GM12878 (cell line): ENCODE measurements around the gene KCNAB2. TPM values are rescaled to one million over a fixed set of nuclear protein-coding genes. Genes with fewer than 3 reads are reported as not detected.

Experiments
- ATAC-seq: fragments of 200-7000 bp; cut with Tn5 transposase; 3 replicates; pipeline ENCODE4 v1.9.1; 2020; ENCODE audit warnings: mild to moderate bottlenecking, moderate library complexity
- BruUV-seq: library from RNA; stranded (reverse); fragments of 400-500 nt; replicated peaks from 2 replicates; lab custom pipeline; 2021; lab: Mats Ljungman, UMichigan
- CTCF ChIA-PET: fragments of 300-600 bp; sonication (Branson Sonifier 250); formaldehyde crosslinking; extraction: SDS; loops from one replicate; lab custom pipeline; 2021; ENCODE audit warnings: inconsistent platforms; lab: Yijun Ruan, JAX
- POLR2A ChIA-PET: fragments of 350-600 bp; formaldehyde crosslinking; extraction: SDS; loops from one replicate; lab custom pipeline; 2021; ENCODE audit warnings: inconsistent platforms; lab: Charles Lee
- RAD21 ChIA-PET: fragments of 300-600 bp; sonication (Branson Sonifier 250); formaldehyde crosslinking; loops from one replicate; lab custom pipeline; 2023; ENCODE audit warnings: antibody characterized with exemption; ENCODE audit not compliant: unreplicated experiment; lab: Charles Lee
- SMC1A ChIA-PET: fragments of 300-600 bp; sonication (Branson Sonifier 250); formaldehyde crosslinking; loops from one replicate; lab custom pipeline; 2023; ENCODE audit not compliant: unreplicated experiment, uncharacterized antibody; lab: Charles Lee
- DNase-seq: peaks from one replicate; pipeline ENCODE4 v3.0.0-alpha.2; 2011; ENCODE audit warnings: low read depth, low spot score
- FAIRE-seq: peaks from 3 replicates; lab custom pipeline; 2011; peaks lifted over from hg19 to GRCh38; lab: Jason Lieb, UNC
- H2AFZ ChIP-seq: 2 replicates; pipeline ENCODE4 v1.6.0; 2011; ENCODE audit warnings: low read depth, low read length, control low read depth; ENCODE audit not compliant: control insufficient read depth
- H3K27ac ChIP-seq: 2 replicates; pipeline ENCODE4 v1.5.1; 2011; ENCODE audit warnings: control low read depth; ENCODE audit not compliant: control insufficient read depth, insufficient read depth
- H3K27me3 ChIP-seq, 2 experiments: replicated peaks in 1 of 2; 2 replicates each; pipeline versions ENCODE4 v1.6.0 to v1.6.1; 2011; ENCODE audit warnings: low read length in 1 of 2; ENCODE audit not compliant: control insufficient read depth in 2 of 2, insufficient read depth in 2 of 2
- H3K36me3 ChIP-seq, 2 experiments: 2 replicates each; pipeline ENCODE4 v1.5.1; 2011; ENCODE audit warnings: low read length in 1 of 2; ENCODE audit not compliant: control insufficient read depth in 2 of 2, insufficient read depth in 2 of 2
- H3K4me1 ChIP-seq: 2 replicates; pipeline ENCODE4 v1.6.1; 2011; ENCODE audit warnings: mild to moderate bottlenecking, low read length, moderate library complexity, mixed read lengths; ENCODE audit not compliant: control insufficient read depth, insufficient read depth
- H3K4me2 ChIP-seq: 2 replicates; pipeline ENCODE4 v1.6.0; 2011; ENCODE audit warnings: control low read depth; ENCODE audit not compliant: control insufficient read depth, insufficient read depth
- H3K4me3 ChIP-seq: fragments of 200-600 bp; sonication (generic); 2 replicates; pipeline ENCODE4 v1.5.1; 2016
- H3K79me2 ChIP-seq: 2 replicates; pipeline ENCODE4 v1.6.0; 2011; ENCODE audit warnings: low read length; ENCODE audit not compliant: control insufficient read depth, insufficient read depth
- H3K9ac ChIP-seq: 2 replicates; pipeline ENCODE4 v1.8.0; 2011; ENCODE audit warnings: low read length, control low read depth, mixed read lengths; ENCODE audit not compliant: control insufficient read depth, insufficient read depth
- H3K9me3 ChIP-seq: replicated peaks from 3 replicates; pipeline ENCODE4 v1.5.1; 2011; ENCODE audit warnings: mild to moderate bottlenecking, low read length; ENCODE audit not compliant: control insufficient read depth, insufficient read depth
- H4K20me1 ChIP-seq: 2 replicates; pipeline ENCODE4 v1.6.0; 2011; ENCODE audit not compliant: control insufficient read depth, insufficient read depth
- CHD2 ChIP-seq: IDR thresholded peaks from 2 replicates; pipeline ENCODE4 v1.6.1; 2011; ENCODE audit warnings: low read depth, low read length, improper control_type of control experiment, borderline replicate concordance
- EZH2 ChIP-seq: IDR thresholded peaks from 2 replicates; pipeline ENCODE4 v1.6.1; 2012; ENCODE audit warnings: low read depth, mild to moderate bottlenecking, control low read depth, inconsistent platforms, low read length, borderline replicate concordance; ENCODE audit not compliant: control insufficient read depth
- NFYA ChIP-seq: IDR thresholded peaks from 2 replicates; pipeline ENCODE4 v1.6.1; 2011; ENCODE audit warnings: low read depth, mild to moderate bottlenecking, low read length, improper control_type of control experiment, borderline replicate concordance
- PML ChIP-seq: IDR thresholded peaks from 2 replicates; pipeline ENCODE4 v1.6.1; 2012; ENCODE audit warnings: low read length, inconsistent platforms
- POLR2AphosphoS5 ChIP-seq: IDR thresholded peaks from 2 replicates; pipeline ENCODE4 v1.6.1; 2011; ENCODE audit warnings: mild to moderate bottlenecking, low read length, inconsistent platforms
- RCOR1 ChIP-seq: conservative IDR thresholded peaks from 2 replicates; pipeline ENCODE4 v1.6.1; 2012; ENCODE audit warnings: low read depth, low read length, improper control_type of control experiment
- RELA ChIP-seq: fragments of 450-650 bp; IDR thresholded peaks from 2 replicates; pipeline ENCODE4 v1.8.0; 2014; ENCODE audit warnings: borderline replicate concordance; ENCODE audit not compliant: partially characterized antibody
- SMAD1 ChIP-seq: fragments of 450-650 bp; IDR thresholded peaks from 2 replicates; pipeline ENCODE4 v1.6.1; 2018; ENCODE audit warnings: mild to moderate bottlenecking, low read depth; ENCODE audit not compliant: partially characterized antibody
- TCF7 ChIP-seq: IDR thresholded peaks from 2 replicates; pipeline ENCODE4 v1.6.1; 2014; ENCODE audit warnings: antibody characterized with exemption, borderline replicate concordance
- YBX1 ChIP-seq: fragments of 450-650 bp; IDR thresholded peaks from 2 replicates; pipeline ENCODE4 v1.6.1; 2016; ENCODE audit warnings: antibody characterized with exemption
- WGBS: methylation state at CpG from one replicate; pipeline ENCODE4 v1.1.6; 2016; ENCODE audit warnings: low lambda C conversion rate; ENCODE audit not compliant: insufficient replicate concordance, insufficient coverage; ENCODE audit errors: missing lambda C conversion rate; 5-methylcytosine and 5-hydroxymethylcytosine counted together
- in situ Hi-C: fragments of 300-500 bp; cut with MboI; formaldehyde crosslinking; loops from 9 replicates; pipeline ENCODE4 v1.14.3; 2018; ENCODE audit warnings: mixed read lengths
- intact Hi-C: fragments of 100-400 bp; cut with micrococcal nuclease; formaldehyde crosslinking; loops from one replicate; pipeline ENCODE4 v1.14.2; 2022; ENCODE audit not compliant: unreplicated experiment
- polyA plus RNA-seq, 11 experiments: library from polyadenylated mRNA; depleted of rRNA in 4 of 11; unstranded in 6 of 11; stranded (reverse) in 5 of 11; fragments of >200 nt; fragmentation: Nextera tagmentation in 4 of 11; fragmentation: Illumina TruSeq in 1 of 11; extraction: Ambion mirVana in 4 of 11; extraction: Trizol in 1 of 11; gene quantifications; 1 replicate in 1 of 11; 2 replicates in 10 of 11; pipeline versions ENCODE4 v1.2.1 to v1.2.3, GENCODE V29; 2011 to 2016; ENCODE audit warnings: inconsistent platforms in 2 of 11, missing spikeins in 2 of 11, low read depth in 1 of 11
- total RNA-seq, 4 experiments: library from RNA; depleted of rRNA in 3 of 4; stranded (reverse); fragments of >200 nt in 3 of 4; fragmentation: Illumina TruSeq in 1 of 4; extraction: Trizol in 1 of 4; gene quantifications; 2 replicates each; pipeline versions ENCODE4 v1.2.1 to v1.2.3, GENCODE V29; 2013 to 2021

Gene KCNAB2
- total and polyA plus RNA-seq, 10 of the 15 experiments (the other 5 are each of a cell fraction or from before 2014, with no cell fraction given) = 2.9 to 123 (median 62.4) TPM

GRCh38 chr1:6130036-6130435 is 84.3 kb downstream of the KCNAB2 start:
- H4K20me1 ChIP-seq = no peaks in the 10 kb centered on the region
- no TSS peak for BruUV-seq
- RAD21 ChIA-PET = no interaction called here
- WGBS = 29% methylated on average over 11 of the region's 11 CpGs
- TF ChIP-seq RELA = no peak
- no peak for TF ChIP-seq CHD2
- no peak for TF ChIP-seq TCF7
- TF ChIP-seq PML = no peak
- TF ChIP-seq SMAD1 = no peak
- TF ChIP-seq RCOR1 = no peak
- TF ChIP-seq EZH2 = no peak
- H2AFZ ChIP-seq = no peak overlapping the region
- SMC1A ChIA-PET = no interaction called here
- ATAC-seq (no peak), FAIRE-seq (no peak), DNase-seq (no peak)
- H3K4me2 ChIP-seq = no peak overlapping the region
- no peaks in the 10 kb centered on the region; the same call in 2 of the 3 replicates for H3K9me3 ChIP-seq
- no peaks in the 10 kb centered on the region for H3K79me2 ChIP-seq
- H3K4me1 ChIP-seq = no peaks in the 10 kb centered on the region
- no peaks in the 10 kb centered on the region for H3K36me3 ChIP-seq
- CTCF ChIA-PET = no interaction called here
- H3K27ac ChIP-seq = no peak overlapping the region
- intact Hi-C loops (no loop called here), in situ Hi-C loops (no loop called here)
- no peak overlapping the region for H3K9ac ChIP-seq
- H3K27me3 ChIP-seq = no peaks in the 10 kb centered on the region
- POLR2A ChIA-PET = interaction anchor here (0.6 kb wide), 1 partner anchor 11 kb away, joined by 4 read pairs; no protein-coding TSS in a partner anchor
- no peak overlapping the region for H3K4me3 ChIP-seq

GRCh38 chr1:6130596-6130995 is 84.9 kb downstream of the KCNAB2 start:
- Histone ChIP-seq H3K36me3 (no peaks in the 10 kb centered on the region), H2AFZ (no peak overlapping the region), H3K27me3 (no peaks in the 10 kb centered on the region), H4K20me1 (no peaks in the 10 kb centered on the region), H3K27ac (no peak overlapping the region), H3K4me2 (no peak overlapping the region), H3K9me3 (no peaks in the 10 kb centered on the region; the same call in 2 of the 3 replicates), H3K9ac (no peak overlapping the region), H3K4me3 (no peak overlapping the region), H3K79me2 (no peaks in the 10 kb centered on the region), H3K4me1 (no peaks in the 10 kb centered on the region)
- no peak for DNase-seq
- POLR2A ChIA-PET = interaction anchor here (0.6 kb wide), 1 partner anchor 12 kb away, joined by 4 read pairs; no protein-coding TSS in a partner anchor
- no peak for TF ChIP-seq NFYA
- no peak for TF ChIP-seq YBX1
- no peak for TF ChIP-seq POLR2AphosphoS5
- in situ Hi-C loops (no loop called here), intact Hi-C loops (no loop called here)
- BruUV-seq = no TSS peak
- CTCF ChIA-PET = no interaction called here
- ATAC-seq = no peak
- 32% methylated on average over 7 of the region's 7 CpGs for WGBS
- RAD21 ChIA-PET = no interaction called here
- SMC1A ChIA-PET = no interaction called here
- no peak for FAIRE-seq
